GM21515 (cell line): ENCODE measurements around the gene PRDX5.

Experiments
- ATAC-seq: cut with Tn5 transposase; IDR thresholded peaks from one replicate; pipeline ENCODE4 v1.9.1; 2021; ENCODE audit not compliant: unreplicated experiment

PRDX5 gene

GRCh38 chr11:64343767-64344559, 26.0 kb downstream of the PRDX5 start:
- ATAC-seq, result no peak

DNA sequence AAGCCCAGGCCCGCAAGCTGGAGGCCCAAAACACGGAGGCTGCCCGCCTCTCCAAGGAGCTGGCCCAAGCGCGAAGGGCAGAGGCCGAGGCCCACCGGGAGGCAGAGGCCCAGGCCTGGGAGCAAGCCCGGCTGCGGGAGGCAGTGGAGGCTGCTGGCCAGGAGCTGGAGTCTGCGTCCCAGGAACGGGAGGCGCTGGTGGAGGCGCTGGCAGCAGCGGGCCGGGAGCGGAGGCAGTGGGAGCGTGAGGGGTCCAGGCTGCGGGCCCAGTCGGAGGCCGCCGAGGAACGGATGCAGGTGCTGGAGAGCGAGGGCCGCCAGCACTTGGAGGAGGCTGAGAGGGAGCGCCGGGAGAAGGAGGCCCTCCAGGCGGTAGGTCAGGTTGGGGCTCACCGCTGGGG, 26.9 kb downstream of the PRDX5 start:
- ATAC-seq, result no peak

DNA sequence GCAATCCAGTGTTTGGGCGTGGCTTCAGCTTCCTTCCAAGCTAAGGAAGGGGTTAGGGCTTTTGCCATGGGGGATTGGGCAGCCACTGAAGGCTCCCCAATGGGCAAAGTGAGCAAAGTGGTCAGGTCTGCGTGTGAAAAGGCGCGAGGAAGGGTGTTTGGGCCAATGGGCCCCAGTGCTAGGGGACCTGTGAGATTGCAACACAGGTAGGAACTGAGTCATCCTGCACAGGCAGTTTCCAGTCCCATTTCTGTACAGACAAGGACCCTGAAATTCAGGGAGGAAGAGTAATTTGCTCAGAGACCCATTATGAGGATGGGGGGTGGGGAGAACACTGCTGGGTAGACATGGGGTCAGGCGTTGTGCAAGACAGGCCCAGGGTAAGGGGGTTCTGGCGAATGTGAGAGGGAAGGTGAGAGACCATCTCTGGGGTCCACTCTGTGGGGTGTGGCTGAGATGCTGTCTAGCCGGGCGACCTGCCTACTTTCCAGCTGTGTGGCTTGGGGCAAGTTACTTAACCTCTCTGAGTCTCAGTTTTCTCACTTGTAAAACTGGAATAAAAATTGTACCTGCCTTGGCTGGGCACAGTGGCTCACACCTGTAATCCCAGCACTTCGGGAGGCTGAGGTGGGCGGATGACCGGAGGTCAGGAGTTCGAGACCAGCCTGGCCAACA, 29.4 kb downstream of the PRDX5 start:
- no peak for ATAC-seq

DNA sequence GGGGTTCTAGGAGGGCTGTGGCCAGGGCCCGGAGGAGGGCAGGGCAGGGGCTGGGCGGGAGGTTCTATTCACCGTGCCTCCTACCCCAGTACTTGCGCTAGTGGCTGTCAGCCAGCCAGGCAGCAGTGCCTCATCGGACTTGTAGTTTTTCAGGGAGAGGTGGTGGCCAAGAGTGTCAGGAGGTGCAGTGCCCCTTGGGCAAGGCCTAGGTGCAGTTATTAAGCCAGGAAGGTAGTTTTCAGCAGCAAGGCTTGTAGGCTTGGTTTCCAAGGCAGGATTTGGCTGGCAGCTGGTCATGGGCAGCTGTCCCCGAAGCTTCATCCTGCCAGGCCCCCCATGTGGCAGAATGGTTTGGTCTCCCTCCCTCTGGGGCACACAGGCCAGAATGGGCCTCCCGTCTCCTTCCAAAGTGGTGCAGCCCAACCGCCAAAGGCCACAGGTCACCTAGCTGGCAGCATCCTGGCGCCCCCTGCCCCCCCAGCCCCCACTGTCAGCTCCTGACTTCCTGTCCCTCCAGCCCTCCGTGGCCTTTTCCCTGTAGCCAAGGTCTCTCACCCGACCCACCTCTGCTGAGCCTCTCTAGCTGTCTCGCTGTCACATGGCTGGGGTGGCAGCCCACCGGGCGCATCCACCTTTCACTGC, 30.6 kb downstream of the PRDX5 start:
- ATAC-seq, result no peak

DNA sequence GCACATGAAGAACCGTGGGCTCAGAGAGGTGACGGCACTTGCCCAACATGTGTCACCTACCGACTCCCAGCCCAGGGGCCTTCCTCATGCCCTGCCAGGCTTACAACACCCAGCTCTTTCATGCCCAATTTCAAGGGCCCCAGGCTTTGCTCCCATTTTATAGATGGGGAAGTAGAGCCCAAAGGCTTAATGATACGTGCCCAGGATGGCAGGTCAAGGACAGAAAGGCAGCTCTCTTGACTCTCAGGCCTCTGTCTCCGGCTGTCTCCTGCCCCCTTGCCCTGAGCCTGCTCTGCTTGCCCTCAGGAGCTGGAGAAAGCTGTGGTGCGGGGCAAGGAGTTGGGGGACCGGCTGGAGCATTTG, 31.1 kb downstream of the PRDX5 start:
- no peak for ATAC-seq

DNA sequence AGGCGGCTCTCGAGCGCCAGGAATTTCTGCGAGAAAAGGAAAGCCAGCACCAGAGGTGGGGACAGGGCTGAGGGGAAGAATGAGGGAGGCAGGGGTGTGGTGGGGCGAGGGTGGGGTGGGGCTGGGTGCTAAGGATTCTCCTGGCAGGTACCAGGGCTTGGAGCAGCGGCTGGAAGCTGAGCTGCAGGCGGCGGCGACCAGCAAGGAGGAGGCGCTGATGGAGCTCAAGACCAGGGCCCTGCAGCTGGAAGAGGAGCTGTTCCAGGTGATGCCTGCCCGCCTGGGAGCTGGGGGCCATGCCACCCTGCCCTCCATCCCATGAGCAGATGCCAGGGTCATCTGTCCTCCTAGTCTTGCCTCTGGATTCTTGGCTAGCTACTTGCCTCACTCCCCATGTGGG, 31.5 kb downstream of the PRDX5 start:
- no peak for ATAC-seq

DNA sequence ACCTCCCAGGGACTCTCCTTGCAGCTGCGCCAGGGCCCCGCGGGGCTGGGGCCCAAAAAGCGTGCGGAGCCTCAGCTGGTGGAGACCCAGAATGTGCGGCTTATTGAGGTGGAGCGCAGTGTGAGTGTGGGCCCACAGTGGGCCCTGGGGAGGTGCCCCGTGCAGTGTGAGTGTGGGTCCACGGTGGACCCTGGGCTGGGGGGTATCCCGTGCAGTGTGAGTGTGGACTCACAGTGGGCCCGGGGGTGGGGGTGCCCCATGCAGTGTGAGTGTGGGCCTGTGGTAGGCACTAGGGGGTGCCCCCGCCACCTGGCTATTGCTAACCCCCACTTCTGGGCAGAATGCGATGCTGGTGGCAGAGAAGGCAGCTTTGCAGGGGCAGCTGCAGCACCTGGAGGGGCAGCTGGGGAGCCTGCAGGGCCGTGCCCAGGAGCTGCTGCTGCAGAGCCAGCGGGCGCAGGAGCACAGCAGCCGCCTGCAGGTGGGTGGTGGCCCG, 33.3 kb downstream of the PRDX5 start:
- ATAC-seq, result no peak

DNA sequence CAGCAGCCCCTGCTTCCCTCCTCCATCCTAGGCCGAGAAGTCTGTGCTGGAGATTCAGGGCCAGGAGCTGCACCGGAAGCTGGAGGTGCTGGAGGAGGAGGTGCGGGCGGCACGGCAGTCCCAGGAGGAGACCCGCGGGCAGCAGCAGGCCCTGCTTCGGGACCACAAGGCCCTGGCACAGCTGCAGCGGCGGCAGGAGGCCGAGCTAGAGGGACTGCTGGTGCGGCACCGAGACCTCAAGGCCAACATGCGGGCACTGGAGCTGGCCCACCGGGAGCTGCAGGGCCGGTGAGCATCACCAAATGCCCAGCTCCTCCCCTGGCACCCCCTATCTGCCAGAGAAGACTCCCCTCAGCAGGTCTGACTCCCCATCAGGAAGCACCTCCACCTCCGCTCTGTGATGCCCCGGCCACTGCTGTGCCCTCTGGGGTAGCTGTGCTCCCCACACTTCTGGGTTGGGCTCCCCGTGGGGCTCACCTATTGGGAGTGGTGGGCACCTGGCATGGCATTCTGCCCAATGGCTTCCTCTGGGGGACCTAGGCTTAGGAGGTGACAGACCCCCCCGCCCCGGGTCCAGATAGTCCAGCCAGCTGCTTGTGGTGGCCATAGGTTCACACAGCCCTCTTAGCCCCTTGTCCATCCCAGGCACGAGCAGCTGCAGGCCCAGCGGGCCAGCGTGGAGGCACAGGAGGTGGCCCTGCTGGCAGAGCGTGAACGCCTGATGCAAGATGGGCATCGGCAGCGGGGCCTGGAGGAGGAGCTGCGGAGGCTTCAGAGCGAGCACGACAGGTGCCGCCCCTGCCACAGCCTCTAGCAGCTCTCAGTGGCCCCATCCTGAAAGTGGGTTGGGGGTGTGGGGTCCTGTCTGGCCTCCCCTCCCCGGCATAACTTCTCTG, 34.4 kb downstream of the PRDX5 start:
- no peak for ATAC-seq

DNA sequence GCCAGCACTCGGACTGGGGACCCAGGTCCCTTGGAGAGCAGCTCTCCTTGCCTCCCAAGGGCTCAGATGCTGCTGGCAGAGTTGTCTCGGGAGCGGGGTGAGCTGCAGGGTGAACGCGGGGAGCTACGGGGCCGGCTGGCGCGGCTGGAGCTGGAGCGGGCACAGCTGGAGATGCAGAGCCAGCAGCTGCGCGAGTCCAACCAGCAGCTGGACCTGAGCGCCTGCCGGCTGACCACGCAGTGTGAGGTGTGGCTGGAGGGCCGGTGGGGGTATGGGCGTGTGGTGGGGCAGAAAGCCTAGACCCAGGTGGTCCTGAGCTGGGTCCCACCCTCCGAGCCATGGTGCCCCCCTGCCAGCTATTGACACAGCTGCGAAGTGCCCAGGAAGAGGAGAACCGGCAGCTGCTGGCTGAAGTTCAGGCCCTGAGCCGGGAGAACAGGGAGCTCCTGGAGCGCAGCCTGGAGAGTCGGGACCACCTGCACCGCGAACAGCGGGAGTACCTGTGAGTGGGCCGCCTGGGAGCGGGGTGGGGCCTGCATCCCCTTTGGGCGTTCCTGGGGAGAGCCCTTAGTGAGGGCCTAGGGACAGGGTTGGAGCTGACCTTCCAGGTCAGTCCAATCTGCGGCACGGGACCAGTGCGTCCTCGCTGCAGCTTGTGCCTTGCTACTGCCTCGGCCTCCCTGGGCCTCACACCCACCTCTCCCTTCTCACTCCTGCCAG, 35.2 kb downstream of the PRDX5 start:
- ATAC-seq, result no peak

DNA sequence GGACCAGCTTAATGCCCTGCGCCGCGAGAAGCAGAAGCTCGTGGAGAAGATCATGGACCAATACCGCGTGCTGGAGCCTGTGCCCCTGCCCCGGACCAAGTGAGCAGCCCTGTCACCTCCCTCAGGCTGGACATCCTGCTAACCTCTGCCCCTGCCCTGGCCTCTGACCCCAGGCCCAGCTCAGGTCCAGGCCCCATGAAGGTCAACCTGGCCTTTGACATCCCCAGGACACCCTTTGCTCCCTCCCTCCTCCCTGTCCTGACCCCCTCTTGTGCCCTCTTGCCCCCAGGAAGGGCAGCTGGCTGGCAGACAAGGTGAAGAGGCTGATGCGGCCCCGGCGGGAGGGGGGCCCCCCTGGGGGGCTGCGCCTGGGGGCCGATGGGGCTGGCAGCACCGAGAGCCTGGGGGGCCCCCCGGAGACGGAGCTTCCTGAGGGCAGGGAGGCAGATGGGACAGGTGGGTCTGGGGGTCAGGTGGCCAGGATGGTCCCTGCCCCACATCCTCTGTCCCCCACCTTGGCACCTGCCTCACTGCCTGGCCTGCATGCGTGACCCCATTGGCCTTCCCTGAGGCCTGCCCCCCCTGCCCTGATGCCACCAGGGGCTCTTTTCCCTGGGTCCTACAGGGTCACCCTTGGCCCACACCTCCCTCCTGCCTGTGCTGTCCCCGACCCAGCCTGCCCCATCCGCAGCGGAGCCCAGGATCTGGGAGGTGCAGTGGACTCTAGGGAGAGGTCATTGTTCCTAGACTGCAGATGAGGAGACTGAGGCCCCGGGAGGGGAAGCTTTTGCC, 36.0 kb downstream of the PRDX5 start:
- no peak for ATAC-seq

DNA sequence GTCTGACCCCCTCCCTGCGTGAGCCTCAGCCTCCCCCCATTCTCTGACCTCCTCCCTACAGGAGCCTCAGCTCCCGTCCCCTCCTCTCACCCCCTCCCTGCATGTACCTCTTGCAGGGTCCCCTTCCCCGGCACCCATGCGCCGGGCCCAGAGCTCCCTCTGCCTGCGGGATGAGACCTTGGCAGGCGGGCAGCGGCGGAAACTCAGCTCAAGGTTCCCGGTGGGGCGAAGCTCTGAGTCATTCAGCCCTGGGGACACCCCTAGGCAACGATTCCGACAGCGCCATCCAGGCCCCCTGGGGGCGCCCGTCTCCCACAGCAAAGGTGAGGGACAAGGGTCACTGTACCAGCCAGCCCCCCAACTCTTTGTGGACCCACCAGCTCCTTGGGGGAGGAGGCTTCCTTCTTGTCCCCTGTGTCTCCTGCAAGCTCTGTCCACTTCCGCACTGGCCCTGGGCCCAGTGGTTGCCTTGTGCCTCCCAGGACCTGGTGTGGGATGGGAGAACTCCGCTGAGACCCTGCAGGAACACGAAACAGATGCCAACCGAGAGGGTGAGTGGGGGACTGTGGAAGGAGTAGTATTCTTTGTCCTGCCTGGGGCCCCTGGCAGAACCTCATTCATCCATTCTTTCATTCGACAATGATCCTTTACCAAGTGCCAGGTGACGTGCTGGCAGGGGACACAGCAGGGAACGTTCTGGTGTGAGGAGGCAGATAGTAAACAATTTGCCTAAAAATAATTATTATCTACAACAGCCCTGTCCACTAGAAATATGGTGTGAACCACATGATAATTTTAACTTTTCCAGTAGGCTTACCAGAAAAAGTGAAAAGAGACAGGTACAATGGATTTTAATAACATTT, 37.4 kb downstream of the PRDX5 start:
- ATAC-seq, result no peak

GRCh38 chr11:64356498-64357411, 38.8 kb downstream of the PRDX5 start:
- ATAC-seq, result no peak

- ATAC-seq, result no peak
Measured at GRCh38 chr11:64357446-64357845, 39.5 kb downstream of the PRDX5 start.

- no peak for ATAC-seq
Measured at GRCh38 chr11:64357904-64358535, 40.1 kb downstream of the PRDX5 start.

- ATAC-seq, result no peak
Measured at GRCh38 chr11:64358536-64358906, 40.6 kb downstream of the PRDX5 start.

GRCh38 chr11:64358907-64359711, 41.2 kb downstream of the PRDX5 start, which contains the start of gene RPS6KA4:
TSS of gene RPS6KA4 (plus strand) at chr11:64359162. CDS start at chr11:64359236, 74 bp downstream.
- ATAC-seq, result no peak
